SK-N-SH treated with all-trans-retinoic acid at 6 μM for 48 hours (cell line): Measurements from ENCODE around the gene TMPRSS5.

Source experiments
- CREB5 ChIP-seq: fragments of 250-450 bp; sonication (Bioruptor Pico); IDR thresholded peaks from 2 replicates; pipeline ENCODE4 v1.5.1; 2020; ENCODE audit warnings: low read depth, mild to moderate bottlenecking, moderate library complexity
- CSRNP3 ChIP-seq: fragments of 250-450 bp; sonication (Bioruptor Pico); IDR thresholded peaks from 2 replicates; pipeline ENCODE4 v1.5.1; 2021; ENCODE audit warnings: mild to moderate bottlenecking, moderate library complexity
- ESRRG ChIP-seq: fragments of 250-450 bp; sonication (Bioruptor Pico); IDR thresholded peaks from 2 replicates; pipeline ENCODE4 v1.6.1; 2021; ENCODE audit warnings: mild to moderate bottlenecking
- ISL1 ChIP-seq: fragments of 250-450 bp; sonication (Bioruptor Pico); IDR thresholded peaks from 2 replicates; pipeline ENCODE4 v2.1.2; 2022; ENCODE audit warnings: mild to moderate bottlenecking, moderate library complexity
- OSR1 ChIP-seq: fragments of 250-450 bp; sonication (Bioruptor Pico); IDR thresholded peaks from 2 replicates; pipeline ENCODE4 v1.8.0; 2022; ENCODE audit warnings: moderate library complexity, mild to moderate bottlenecking, inconsistent platforms
- PATZ1 ChIP-seq: fragments of 250-450 bp; sonication (Bioruptor Pico); IDR thresholded peaks from 2 replicates; pipeline ENCODE4 v1.8.0; 2020; ENCODE audit warnings: mild to moderate bottlenecking, moderate library complexity, borderline replicate concordance
- ZC3H10 ChIP-seq: fragments of 250-450 bp; sonication (Bioruptor Pico); IDR thresholded peaks from 2 replicates; pipeline ENCODE4 v1.5.1; 2021; ENCODE audit warnings: mild to moderate bottlenecking, moderate library complexity

GRCh38 chr11:113693030-113693429 is 13.1 kb downstream of the TMPRSS5 start:
- no peak for TF ChIP-seq OSR1 (CRISPR knock-in tag)
- no peak for TF ChIP-seq ESRRG (CRISPR knock-in tag)
- no peak for TF ChIP-seq ISL1 (CRISPR knock-in tag)
- no peak for TF ChIP-seq CSRNP3
- TF ChIP-seq ZC3H10 (CRISPR knock-in tag): no peak
- no peak for TF ChIP-seq PATZ1 (CRISPR knock-in tag)
- TF ChIP-seq CREB5 (CRISPR knock-in tag): no peak
